Lower lobe of right lung (tissue), 2 donors: ENCODE data around the gene DIS3L2. TPM values are rescaled to one million over a fixed set of nuclear protein-coding genes. Genes with fewer than 3 reads are reported as not detected.
A peak's percentile ranks its signal among the peaks of the same experiment; 100 is the strongest.
"Not testable (repeated sequence)": the region's sequence is repeated elsewhere in the genome, so short reads cannot be mapped to it uniquely, and the experiment has no call there.

Experiments
- ATAC-seq, 2 donors: fragments of 200-7000 bp; cut with Tn5 transposase; one replicate each; pipeline ENCODE4 v1.9.1; 2020 to 2022; ENCODE audit warnings: mild to moderate bottlenecking in 2 of 2, moderate library complexity in 2 of 2
- DNase-seq: peaks from one replicate; pipeline ENCODE4 v3.0.0-alpha.2; 2020
- H3K27ac ChIP-seq: fragments of 200-600 bp; one replicate; pipeline ENCODE4 v1.8.0; 2022
- H3K27me3 ChIP-seq: fragments of 200-600 bp; one replicate; pipeline ENCODE4 v1.8.0; 2022; ENCODE audit warnings: low read depth
- H3K36me3 ChIP-seq: fragments of 200-600 bp; one replicate; pipeline ENCODE4 v1.8.0; 2022; ENCODE audit warnings: mild to moderate bottlenecking
- H3K4me1 ChIP-seq: fragments of 200-600 bp; one replicate; pipeline ENCODE4 v1.8.0; 2022
- H3K4me3 ChIP-seq: fragments of 200-600 bp; one replicate; pipeline ENCODE4 v1.8.0; 2022; ENCODE audit warnings: mild to moderate bottlenecking
- H3K9me3 ChIP-seq: fragments of 200-600 bp; one replicate; pipeline ENCODE4 v1.8.0; 2022
- CTCF ChIP-seq: fragments of 200-600 bp; IDR thresholded peaks from one replicate; pipeline ENCODE4 v1.8.0; 2022; ENCODE audit warnings: antibody characterized with exemption, mild to moderate bottlenecking
- intact Hi-C: fragments of 100-400 bp; cut with DNase I; formaldehyde crosslinking; loops from one replicate; pipeline ENCODE4 v1.11.0; 2022
- total RNA-seq: library from RNA; stranded (reverse); fragmentation: NEBNext Ultra II Directional; extraction: Animal tissue kit (Norgen Biotek cat#: 25700); gene quantifications from one replicate; pipeline ENCODE4 v1.2.1, GENCODE V29; 2021
- donor health status: DM: no; HTN: yes; CAD: no; lungs with severe emphysema.

DIS3L2 gene
- total RNA-seq, 1 donor from 2014 or later: 34.4 TPM

- Histone ChIP-seq H3K27me3 (peaks cover 59% of the 10 kb centered on the region), H3K27ac (no peak overlapping the region), H3K9me3 (no peaks in the 10 kb centered on the region), H3K4me3 (no peak overlapping the region), H3K36me3 (no peaks in the 10 kb centered on the region), H3K4me1 (peaks cover 4% of the 10 kb centered on the region)
- intact Hi-C loops: no loop called here
- ATAC-seq: no peak
- no peak for TF ChIP-seq CTCF
- peak; percentile 12 for DNase-seq
Observed at GRCh38 chr2:232354069-232354468, 392.6 kb downstream of the DIS3L2 start.

- Histone ChIP-seq H3K4me1 (peaks cover 11% of the 10 kb centered on the region), H3K36me3 (no peaks in the 10 kb centered on the region), H3K27me3 (no peaks in the 10 kb centered on the region), H3K27ac (no peak overlapping the region), H3K9me3 (no peaks in the 10 kb centered on the region), H3K4me3 (no peak overlapping the region)
- TF ChIP-seq CTCF: no peak
- DNase-seq (no peak), ATAC-seq (no peak)
- intact Hi-C loops: no loop called here
Observed at GRCh38 chr2:232361646-232362045, 400.1 kb downstream of the DIS3L2 start.

GRCh38 chr2:232362174-232362900 is 400.8 kb downstream of the DIS3L2 start:
- TF ChIP-seq CTCF: no peak
- intact Hi-C loops: no loop called here
- ATAC-seq (no peak), DNase-seq (no peak)
- peaks cover 11% of the 10 kb centered on the region for H3K4me1 ChIP-seq
- H3K9me3 ChIP-seq: no peaks in the 10 kb centered on the region
- no peaks in the 10 kb centered on the region for H3K27me3 ChIP-seq
- H3K36me3 ChIP-seq: no peaks in the 10 kb centered on the region
- H3K27ac ChIP-seq: no peak overlapping the region
- no peak overlapping the region for H3K4me3 ChIP-seq

- peak in 1 of 2 donors; percentile 21 for ATAC-seq
- intact Hi-C loops, H3K9me3 ChIP-seq, H3K36me3 ChIP-seq, H3K27me3 ChIP-seq, DNase-seq, H3K27ac ChIP-seq: not testable (repeated sequence)
- H3K4me1 ChIP-seq: peaks cover 11% of the 10 kb centered on the region
- H3K4me3 ChIP-seq: peak overlapping the region; percentile 33
Observed at GRCh38 chr2:232363064-232363783, 401.7 kb downstream of the DIS3L2 start.

GRCh38 chr2:232363784-232364615 is 402.5 kb downstream of the DIS3L2 start:
- Histone ChIP-seq H3K27ac (no peak overlapping the region), H3K36me3 (no peaks in the 10 kb centered on the region), H3K27me3 (no peaks in the 10 kb centered on the region), H3K9me3 (no peaks in the 10 kb centered on the region), H3K4me1 (peaks cover 11% of the 10 kb centered on the region), H3K4me3 (peak overlapping the region; percentile 33)
- DNase-seq: no peak
- no peak for TF ChIP-seq CTCF
- ATAC-seq: peak in 1 of 2 donors; percentile 26
- intact Hi-C loops: no loop called here

- H3K9me3 ChIP-seq, H3K4me3 ChIP-seq, H3K27ac ChIP-seq, H3K36me3 ChIP-seq, DNase-seq, intact Hi-C loops, H3K27me3 ChIP-seq: not testable (repeated sequence)
- peak in 1 of 2 donors; percentile 10 for ATAC-seq
- H3K4me1 ChIP-seq: peaks cover 11% of the 10 kb centered on the region
Observed at GRCh38 chr2:232364806-232365594, 403.5 kb downstream of the DIS3L2 start.
